HepG2 (cell line): ENCODE measurements around the gene PPIP5K1. TPM values are rescaled to one million over a fixed set of nuclear protein-coding genes. Genes with fewer than 3 reads are reported as not detected.

Source experiments
- ATAC-seq: fragments of 200-7000 bp; cut with Tn5 transposase; 3 replicates; pipeline ENCODE4 v1.9.1; 2020; ENCODE audit warnings: mild to moderate bottlenecking, moderate library complexity
- BruUV-seq: library from RNA; stranded (reverse); fragments of 400-500 nt; replicated peaks from 2 replicates; lab custom pipeline; 2021; lab: Mats Ljungman, UMichigan
- CTCF ChIA-PET: fragments of 300-600 bp; formaldehyde crosslinking; extraction: SDS; loops from one replicate; lab custom pipeline; 2021; ENCODE audit warnings: low total read pairs, inconsistent platforms, low intra/inter-chr PET ratio; lab: Yijun Ruan, JAX
- POLR2A ChIA-PET: fragments of 350-600 bp; sonication (Branson Sonifier 250); formaldehyde crosslinking; loops from one replicate; lab custom pipeline; 2020; ENCODE audit warnings: antibody characterized with exemption, inconsistent platforms; lab: Yijun Ruan, JAX
- DNase-seq: peaks from one replicate; pipeline ENCODE4 v3.0.0-alpha.2; 2015; ENCODE audit warnings: low spot score
- FAIRE-seq: peaks from 3 replicates; lab custom pipeline; 2011; peaks lifted over from hg19 to GRCh38; lab: Jason Lieb, UNC
- H2AFZ ChIP-seq: one replicate; pipeline ENCODE4 v1.6.1; 2011; ENCODE audit warnings: low read length, inconsistent platforms
- H3K27ac ChIP-seq: fragments of 300-600 bp; 3 replicates; pipeline ENCODE4 v1.8.0; 2011; ENCODE audit warnings: mixed run types, mild to moderate bottlenecking, mixed read lengths, low read length, inconsistent platforms; ENCODE audit not compliant: insufficient read depth; ENCODE audit errors: extremely low read length
- H3K27me3 ChIP-seq, 2 experiments: fragments of 200-600 bp in 1 of 2; 2 replicates in 1 of 2; 3 replicates in 1 of 2; pipeline versions ENCODE4 v1.6.0 to v1.8.0; 2011; ENCODE audit warnings: low read length in 2 of 2, mild to moderate bottlenecking in 2 of 2, moderate library complexity in 2 of 2, inconsistent platforms in 1 of 2; ENCODE audit not compliant: insufficient read depth in 2 of 2, control insufficient read depth in 1 of 2
- H3K36me3 ChIP-seq, 2 experiments: fragments of 200-600 bp in 1 of 2; replicated peaks in 1 of 2; 2 replicates in 1 of 2; 3 replicates in 1 of 2; pipeline versions ENCODE4 v1.5.1 to v1.8.0; 2011; ENCODE audit warnings: low read length in 2 of 2, inconsistent platforms in 1 of 2; ENCODE audit not compliant: insufficient read depth in 2 of 2, control insufficient read depth in 1 of 2
- H3K4me1 ChIP-seq: 2 replicates; pipeline ENCODE4 v1.5.1; 2012; ENCODE audit warnings: low read length, inconsistent platforms; ENCODE audit not compliant: insufficient read depth
- H3K4me2 ChIP-seq: 2 replicates; pipeline ENCODE4 v1.6.0; 2011; ENCODE audit warnings: low read depth, low read length, inconsistent platforms
- H3K4me3 ChIP-seq, 3 experiments: fragments of 200-600 bp in 1 of 3; sonication (generic), shearing (Covaris generic) in 1 of 3; replicated peaks in 1 of 3; 2 replicates each; pipeline ENCODE4 v1.5.1; 2011 to 2016; ENCODE audit warnings: low read length in 3 of 3, inconsistent platforms in 2 of 3, low read depth in 2 of 3, mild to moderate bottlenecking in 2 of 3, control low read depth in 1 of 3, mixed read lengths in 1 of 3; ENCODE audit not compliant: insufficient read depth in 1 of 3
- H3K79me2 ChIP-seq: one replicate; pipeline ENCODE4 v1.6.1; 2011; ENCODE audit warnings: low read length, inconsistent platforms; ENCODE audit not compliant: insufficient read depth
- H3K9ac ChIP-seq: 2 replicates; pipeline ENCODE4 v1.6.0; 2011; ENCODE audit warnings: mild to moderate bottlenecking, low read depth, low read length, inconsistent platforms; ENCODE audit not compliant: insufficient read depth
- H3K9me3 ChIP-seq: 2 replicates; pipeline ENCODE4 v1.5.1; 2012; ENCODE audit warnings: mild to moderate bottlenecking, low read length
- H4K20me1 ChIP-seq: 2 replicates; pipeline ENCODE4 v1.6.0; 2011; ENCODE audit warnings: inconsistent platforms, mild to moderate bottlenecking, low read length, moderate library complexity; ENCODE audit not compliant: insufficient read depth
- GFI1 ChIP-seq: sonication (generic); formaldehyde crosslinking; IDR thresholded peaks from 2 replicates; pipeline ENCODE4 v1.5.0; 2020; ENCODE audit warnings: missing genetic modification reagents, mild to moderate bottlenecking, borderline replicate concordance
- RFX5 ChIP-seq: IDR thresholded peaks from 2 replicates; pipeline ENCODE4 v1.6.1; 2011; ENCODE audit warnings: low read depth, low read length, improper control_type of control experiment
- SAFB2 ChIP-seq: sonication (generic); formaldehyde crosslinking; IDR thresholded peaks from 2 replicates; pipeline ENCODE4 v1.5.1; 2020; ENCODE audit warnings: missing genetic modification reagents, low read depth, mild to moderate bottlenecking, borderline replicate concordance
- SMARCC2 ChIP-seq: fragments of 450-650 bp; IDR thresholded peaks from 2 replicates; pipeline ENCODE4 v1.6.1; 2017; ENCODE audit warnings: antibody characterized with exemption, mild to moderate bottlenecking
- SP1 ChIP-seq, 2 experiments: fragments of 450-650 bp in 1 of 2; sonication (generic) in 1 of 2; formaldehyde crosslinking in 1 of 2; IDR thresholded peaks; 2 replicates each; pipeline versions ENCODE4 v1.4.0 to v1.6.1; 2016 to 2020; ENCODE audit warnings: missing genetic modification reagents in 1 of 2
- STAG1 ChIP-seq: sonication (generic); formaldehyde crosslinking; IDR thresholded peaks from 2 replicates; pipeline ENCODE4 v1.4.0; 2020; ENCODE audit warnings: missing genetic modification reagents
- WIZ ChIP-seq: sonication (generic); formaldehyde crosslinking; IDR thresholded peaks from 2 replicates; pipeline ENCODE4 v1.5.1; 2020; ENCODE audit warnings: mild to moderate bottlenecking, missing genetic modification reagents
- ZMYM4 ChIP-seq: sonication (generic); formaldehyde crosslinking; IDR thresholded peaks from 2 replicates; pipeline ENCODE4 v1.8.1; 2023; ENCODE audit warnings: mild to moderate bottlenecking, missing genetic modification reagents
- ZNF331 ChIP-seq: sonication (generic); formaldehyde crosslinking; IDR thresholded peaks from 2 replicates; pipeline ENCODE4 v1.4.0; 2020; ENCODE audit warnings: missing genetic modification reagents
- ZNF333 ChIP-seq: sonication (generic); formaldehyde crosslinking; IDR thresholded peaks from 2 replicates; pipeline ENCODE4 v1.4.0; 2020; ENCODE audit warnings: mild to moderate bottlenecking, missing genetic modification reagents, borderline replicate concordance
- WGBS: methylation state at CpG from one replicate; pipeline ENCODE4 v1.1.6; 2017; ENCODE audit warnings: low lambda C conversion rate; 5-methylcytosine and 5-hydroxymethylcytosine counted together
- in situ Hi-C: cut with HindIII; loops from 2 replicates; pipeline ENCODE4 v1.10.0; 2017; ENCODE audit warnings: low pct_unique_long_range_greater_than_20kb; ENCODE audit not compliant: extremely low pct_ligation_motif_present
- intact Hi-C: fragments of 100-400 bp; cut with micrococcal nuclease; formaldehyde crosslinking; loops from one replicate; pipeline ENCODE4 v1.10.0; 2022; ENCODE audit not compliant: unreplicated experiment
- polyA plus RNA-seq, 8 experiments: library from polyadenylated mRNA; depleted of rRNA in 3 of 8; stranded (reverse) in 7 of 8; unstranded in 1 of 8; fragments of >200 nt; fragmentation: Illumina TruSeq in 4 of 8; extraction: Trizol in 4 of 8; gene quantifications; 2 replicates each; pipeline versions ENCODE4 v1.2.1 to v1.2.3, GENCODE V29; 2011 to 2016; ENCODE audit warnings: low read depth in 4 of 8, missing spikeins in 1 of 8, mixed read lengths in 1 of 8; ENCODE audit not compliant: insufficient read depth in 1 of 8
- total RNA-seq, 5 experiments: library from RNA; depleted of rRNA; stranded (reverse); fragments of >200 nt; fragmentation: Illumina TruSeq; extraction: Trizol; gene quantifications; 2 replicates each; pipeline ENCODE4 v1.2.3, GENCODE V29; 2016; ENCODE audit warnings: low read depth in 1 of 5
- TF ChIP-seq, protein P1 (sequence below): sonication (generic); formaldehyde crosslinking; IDR thresholded peaks from 2 replicates; pipeline ENCODE4 v1.5.0; 2020; ENCODE audit warnings: missing genetic modification reagents
- TF ChIP-seq, protein P2 (sequence below): sonication (generic); formaldehyde crosslinking; IDR thresholded peaks from 2 replicates; pipeline ENCODE4 v1.5.0; 2020; ENCODE audit warnings: mild to moderate bottlenecking, missing genetic modification reagents

PPIP5K1 gene
- total and polyA plus RNA-seq, 2 of the 13 experiments (the other 11 are each of a cell fraction or from before 2014, with no cell fraction given) = 9.9 to 10.9 TPM

DNA sequence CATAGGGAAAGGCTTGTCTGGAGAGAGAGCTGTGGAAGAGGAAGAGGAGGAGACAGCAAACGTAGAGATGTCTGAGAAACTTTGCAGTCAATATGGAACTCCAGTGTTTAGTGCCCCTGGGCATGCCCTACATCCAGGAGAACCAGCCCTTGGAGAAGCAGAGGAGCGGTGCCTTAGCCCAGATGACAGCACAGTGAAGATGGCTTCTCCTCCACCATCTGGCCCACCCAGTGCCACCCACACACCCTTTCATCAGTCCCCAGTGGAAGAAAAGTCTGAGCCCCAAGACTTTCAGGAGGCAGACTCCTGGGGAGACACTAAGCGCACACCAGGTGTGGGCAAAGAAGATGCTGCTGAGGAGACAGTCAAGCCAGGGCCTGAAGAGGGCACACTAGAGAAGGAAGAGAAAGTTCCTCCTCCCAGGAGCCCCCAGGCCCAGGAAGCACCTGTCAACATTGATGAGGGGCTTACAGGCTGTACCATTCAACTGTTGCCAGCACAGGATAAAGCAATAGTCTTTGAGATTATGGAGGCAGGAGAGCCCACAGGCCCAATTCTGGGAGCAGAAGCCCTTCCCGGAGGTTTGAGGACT, 65.7 kb downstream of the PPIP5K1 start:
- H4K20me1 ChIP-seq = no peaks in the 10 kb centered on the region
- no TSS peak for BruUV-seq
- H3K9me3 ChIP-seq = no peaks in the 10 kb centered on the region
- H3K4me1 ChIP-seq = no peaks in the 10 kb centered on the region
- in situ Hi-C loops (no loop called here), intact Hi-C loops (no loop called here)
- CTCF ChIA-PET = no interaction called here
- no peak for TF ChIP-seq WIZ (CRISPR knock-in tag)
- 0 out of 2 replicates have a peak, but pooled peaks have one; percentile 3 for TF ChIP-seq STAG1 (CRISPR knock-in tag)
- TF ChIP-seq, all 625 proteins: peak for 1
- Histone ChIP-seq H3K9ac (no peak overlapping the region), H3K79me2 (no peaks in the 10 kb centered on the region), H3K36me3 (no peaks in the 10 kb centered on the region), H2AFZ (no peak overlapping the region), H3K4me3 (no peak overlapping the region), H3K27me3 (peaks cover 4 to 58% of the 10 kb centered on the region in 2 experiments; a peak in 4 of 5 replicates), H3K27ac (no peak overlapping the region), H3K4me2 (no peak overlapping the region)
- POLR2A ChIA-PET = no interaction called here
- 32% methylated on average over 3 of the region's 4 CpGs for WGBS
- FAIRE-seq = no peak
- no peak for DNase-seq
- no peak for ATAC-seq

DNA sequence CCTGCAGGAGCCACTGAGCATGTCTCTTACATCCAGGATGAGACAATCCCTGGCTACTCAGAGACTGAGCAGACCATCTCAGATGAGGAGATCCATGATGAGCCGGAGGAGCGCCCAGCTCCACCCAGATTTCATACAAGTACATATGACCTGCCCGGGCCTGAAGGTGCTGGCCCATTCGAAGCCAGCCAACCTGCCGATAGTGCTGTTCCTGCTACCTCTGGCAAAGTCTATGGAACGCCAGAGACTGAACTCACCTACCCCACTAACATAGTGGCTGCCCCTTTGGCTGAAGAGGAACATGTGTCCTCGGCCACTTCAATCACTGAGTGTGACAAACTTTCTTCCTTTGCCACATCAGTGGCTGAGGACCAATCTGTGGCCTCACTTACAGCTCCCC, 66.4 kb downstream of the PPIP5K1 start:
- no peaks in the 10 kb centered on the region for H4K20me1 ChIP-seq
- ChIA-PET POLR2A (no interaction called here), CTCF (interaction anchor here (0.6 kb wide), 1 partner anchor 1194 kb away, joined by 3 read pairs; no protein-coding TSS in a partner anchor)
- FAIRE-seq (no peak), ATAC-seq (no peak), DNase-seq (no peak)
- H3K4me1 ChIP-seq = 0 out of 2 replicates have a peak, but pooled peaks cover 3% of the 10 kb centered on the region
- no peaks in the 10 kb centered on the region for H3K79me2 ChIP-seq
- peaks cover 6 to 65% of the 10 kb centered on the region in 2 experiments; a peak in 4 of 5 replicates for H3K27me3 ChIP-seq
- no peaks in the 10 kb centered on the region for H3K36me3 ChIP-seq
- no peak overlapping the region for H3K9ac ChIP-seq
- H2AFZ ChIP-seq = no peak overlapping the region
- in situ Hi-C loops (no loop called here), intact Hi-C loops (no loop called here)
- BruUV-seq = no TSS peak
- WGBS = 0% methylated on average over 1 of the region's 7 CpGs
- TF ChIP-seq SP1 (IDR thresholded peaks at IDR 0.05) (no peak), SP1 (CRISPR knock-in tag; IDR thresholded peaks at IDR 0.05) (no peak), RFX5 (no peak), ZMYM4 (no peak), ZNF333 (CRISPR knock-in tag) (no peak), SMARCC2 (no peak), GFI1 (no peak), ZNF331 (CRISPR knock-in tag) (no peak), SAFB2 (CRISPR knock-in tag) (no peak)
- TF ChIP-seq, protein P1, sequence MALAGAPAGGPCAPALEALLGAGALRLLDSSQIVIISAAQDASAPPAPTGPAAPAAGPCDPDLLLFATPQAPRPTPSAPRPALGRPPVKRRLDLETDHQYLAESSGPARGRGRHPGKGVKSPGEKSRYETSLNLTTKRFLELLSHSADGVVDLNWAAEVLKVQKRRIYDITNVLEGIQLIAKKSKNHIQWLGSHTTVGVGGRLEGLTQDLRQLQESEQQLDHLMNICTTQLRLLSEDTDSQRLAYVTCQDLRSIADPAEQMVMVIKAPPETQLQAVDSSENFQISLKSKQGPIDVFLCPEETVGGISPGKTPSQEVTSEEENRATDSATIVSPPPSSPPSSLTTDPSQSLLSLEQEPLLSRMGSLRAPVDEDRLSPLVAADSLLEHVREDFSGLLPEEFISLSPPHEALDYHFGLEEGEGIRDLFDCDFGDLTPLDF (CRISPR knock-in tag) = no peak
- TF ChIP-seq, protein P2, sequence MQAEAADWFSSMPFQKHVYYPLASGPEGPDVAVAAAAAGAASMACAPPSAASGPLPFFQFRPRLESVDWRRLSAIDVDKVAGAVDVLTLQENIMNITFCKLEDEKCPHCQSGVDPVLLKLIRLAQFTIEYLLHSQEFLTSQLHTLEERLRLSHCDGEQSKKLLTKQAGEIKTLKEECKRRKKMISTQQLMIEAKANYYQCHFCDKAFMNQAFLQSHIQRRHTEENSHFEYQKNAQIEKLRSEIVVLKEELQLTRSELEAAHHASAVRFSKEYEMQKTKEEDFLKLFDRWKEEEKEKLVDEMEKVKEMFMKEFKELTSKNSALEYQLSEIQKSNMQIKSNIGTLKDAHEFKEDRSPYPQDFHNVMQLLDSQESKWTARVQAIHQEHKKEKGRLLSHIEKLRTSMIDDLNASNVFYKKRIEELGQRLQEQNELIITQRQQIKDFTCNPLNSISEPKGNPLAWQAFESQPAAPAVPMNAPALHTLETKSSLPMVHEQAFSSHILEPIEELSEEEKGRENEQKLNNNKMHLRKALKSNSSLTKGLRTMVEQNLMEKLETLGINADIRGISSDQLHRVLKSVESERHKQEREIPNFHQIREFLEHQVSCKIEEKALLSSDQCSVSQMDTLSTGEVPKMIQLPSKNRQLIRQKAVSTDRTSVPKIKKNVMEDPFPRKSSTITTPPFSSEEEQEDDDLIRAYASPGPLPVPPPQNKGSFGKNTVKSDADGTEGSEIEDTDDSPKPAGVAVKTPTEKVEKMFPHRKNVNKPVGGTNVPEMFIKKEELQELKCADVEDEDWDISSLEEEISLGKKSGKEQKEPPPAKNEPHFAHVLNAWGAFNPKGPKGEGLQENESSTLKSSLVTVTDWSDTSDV (CRISPR knock-in tag) = no peak
- H3K9me3 ChIP-seq = no peaks in the 10 kb centered on the region
- no peak overlapping the region for H3K4me2 ChIP-seq
- no peak overlapping the region for H3K27ac ChIP-seq
- no peak overlapping the region for H3K4me3 ChIP-seq
